IMR-90 (cell line): ENCODE data around the gene EIF4E1B.

Source experiments
- BHLHE40 ChIP-seq: fragments of 150-350 bp; IDR thresholded peaks from 2 replicates; pipeline ENCODE4 v1.6.1; 2016; ENCODE audit warnings: mild to moderate bottlenecking, low read depth, low read length
- CTCF ChIP-seq: conservative IDR thresholded peaks from 2 replicates; pipeline ENCODE4 v1.5.1; 2012; ENCODE audit warnings: mild to moderate bottlenecking, low read depth, low read length, improper control_type of control experiment
- MAZ ChIP-seq: IDR thresholded peaks from 2 replicates; pipeline ENCODE4 v1.6.1; 2012; ENCODE audit warnings: low read depth, mild to moderate bottlenecking, low read length, improper control_type of control experiment, moderate library complexity, borderline replicate concordance
- POLR2A ChIP-seq: IDR thresholded peaks from 2 replicates; pipeline ENCODE4 v1.6.1; 2012; ENCODE audit warnings: mild to moderate bottlenecking, low read depth, low read length
- RAD21 ChIP-seq: IDR thresholded peaks from 2 replicates; pipeline ENCODE4 v1.6.1; 2012; ENCODE audit warnings: low read length, improper control_type of control experiment
- RFX5 ChIP-seq: IDR thresholded peaks from 2 replicates; pipeline ENCODE4 v1.8.0; 2012; ENCODE audit warnings: low read depth, mild to moderate bottlenecking, low read length, moderate library complexity
- TF ChIP-seq, protein P1 (sequence below): fragments of 150-350 bp; IDR thresholded peaks from 2 replicates; pipeline ENCODE4 v1.6.1; 2017; ENCODE audit warnings: mild to moderate bottlenecking, antibody characterized with exemption, low read length, low read depth

- TF ChIP-seq CTCF (no peak), RFX5 (no peak), POLR2A (no peak), RAD21 (no peak), BHLHE40 (no peak), MAZ (no peak)
- TF ChIP-seq, protein P1, sequence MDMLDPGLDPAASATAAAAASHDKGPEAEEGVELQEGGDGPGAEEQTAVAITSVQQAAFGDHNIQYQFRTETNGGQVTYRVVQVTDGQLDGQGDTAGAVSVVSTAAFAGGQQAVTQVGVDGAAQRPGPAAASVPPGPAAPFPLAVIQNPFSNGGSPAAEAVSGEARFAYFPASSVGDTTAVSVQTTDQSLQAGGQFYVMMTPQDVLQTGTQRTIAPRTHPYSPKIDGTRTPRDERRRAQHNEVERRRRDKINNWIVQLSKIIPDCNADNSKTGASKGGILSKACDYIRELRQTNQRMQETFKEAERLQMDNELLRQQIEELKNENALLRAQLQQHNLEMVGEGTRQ = no peak
Observed at GRCh38 chr5:176651472-176651980, 21.1 kb downstream of the EIF4E1B start.
